ENCODE results near the gene INPP4B.
"Not testable (repeated sequence)": the region's sequence is repeated elsewhere in the genome, so short reads cannot be mapped to it uniquely, and the experiment has no call there.

The INPP4B gene

DNA sequence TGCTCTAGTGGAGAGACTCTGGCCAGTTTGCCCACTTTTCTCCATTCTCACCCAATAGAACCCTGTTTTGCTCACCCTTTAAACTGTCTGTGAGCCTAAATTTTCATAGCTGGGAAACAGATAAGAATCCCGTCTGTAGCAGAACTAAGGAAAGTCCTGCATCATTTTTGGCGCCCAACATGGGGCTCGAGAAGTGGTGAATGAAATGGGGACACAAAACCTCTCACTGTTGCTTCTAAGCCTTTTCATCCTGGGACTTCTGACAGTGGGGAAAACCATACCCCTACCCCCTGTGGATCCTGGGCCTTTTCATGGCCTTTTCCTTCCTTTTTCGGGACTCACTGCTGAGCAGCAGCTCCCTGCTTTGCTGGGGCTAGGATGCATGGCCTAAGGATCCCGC, 189.9 kb downstream of the INPP4B start:
- no peaks in the 10 kb centered on the region for H4K20me1 ChIP-seq (ENCODE audit: insufficient read depth)
- H3K4me3 ChIP-seq (IDR thresholded peaks at IDR 0.05; ENCODE audit: insufficient read depth, low read depth, low read length): no peak overlapping the region
- H3K4me1 ChIP-seq (ENCODE audit: low read depth, poor library complexity, severe bottlenecking): no peaks in the 10 kb centered on the region
- no peaks in the 10 kb centered on the region for H3K36me3 ChIP-seq (ENCODE audit: insufficient read depth)
- TF ChIP-seq, protein P1, sequence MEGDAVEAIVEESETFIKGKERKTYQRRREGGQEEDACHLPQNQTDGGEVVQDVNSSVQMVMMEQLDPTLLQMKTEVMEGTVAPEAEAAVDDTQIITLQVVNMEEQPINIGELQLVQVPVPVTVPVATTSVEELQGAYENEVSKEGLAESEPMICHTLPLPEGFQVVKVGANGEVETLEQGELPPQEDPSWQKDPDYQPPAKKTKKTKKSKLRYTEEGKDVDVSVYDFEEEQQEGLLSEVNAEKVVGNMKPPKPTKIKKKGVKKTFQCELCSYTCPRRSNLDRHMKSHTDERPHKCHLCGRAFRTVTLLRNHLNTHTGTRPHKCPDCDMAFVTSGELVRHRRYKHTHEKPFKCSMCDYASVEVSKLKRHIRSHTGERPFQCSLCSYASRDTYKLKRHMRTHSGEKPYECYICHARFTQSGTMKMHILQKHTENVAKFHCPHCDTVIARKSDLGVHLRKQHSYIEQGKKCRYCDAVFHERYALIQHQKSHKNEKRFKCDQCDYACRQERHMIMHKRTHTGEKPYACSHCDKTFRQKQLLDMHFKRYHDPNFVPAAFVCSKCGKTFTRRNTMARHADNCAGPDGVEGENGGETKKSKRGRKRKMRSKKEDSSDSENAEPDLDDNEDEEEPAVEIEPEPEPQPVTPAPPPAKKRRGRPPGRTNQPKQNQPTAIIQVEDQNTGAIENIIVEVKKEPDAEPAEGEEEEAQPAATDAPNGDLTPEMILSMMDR (conservative IDR thresholded peaks at IDR 0.05; ENCODE audit: low read depth, low read length): no peak
- no peak overlapping the region for H2AFZ ChIP-seq (ENCODE audit: low read depth)
- H3K9ac ChIP-seq: no peak overlapping the region
- no peaks in the 10 kb centered on the region for H3K27me3 ChIP-seq (ENCODE audit: insufficient read depth, low read depth)
- H3K4me2 ChIP-seq: no peak overlapping the region
- no peak overlapping the region for H3K27ac ChIP-seq
- H3K79me2 ChIP-seq (ENCODE audit: insufficient read depth, low read depth): no peaks in the 10 kb centered on the region

DNA sequence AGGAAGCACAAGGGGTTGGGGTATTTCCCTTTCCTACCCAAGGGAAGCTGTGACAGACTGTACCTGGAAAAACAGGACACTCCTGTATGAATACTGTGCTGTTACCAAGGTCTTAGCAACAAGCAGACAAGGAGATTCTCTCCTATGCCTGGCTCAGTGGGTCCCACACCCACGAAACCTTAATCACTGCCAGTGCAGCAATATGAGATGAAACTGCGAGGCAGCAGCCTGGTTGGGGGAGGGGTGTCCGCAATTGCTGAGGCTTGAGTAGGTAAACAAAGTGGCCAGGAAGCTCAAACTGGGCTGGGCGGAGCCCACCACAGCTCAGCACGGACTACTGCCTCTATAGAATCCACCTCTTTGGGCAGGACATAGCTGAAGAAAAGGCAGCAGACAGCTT, 197.7 kb downstream of the INPP4B start:
- Histone ChIP-seq H3K4me1 (ENCODE audit: low read depth, poor library complexity, severe bottlenecking) (no peaks in the 10 kb centered on the region), H3K9ac (no peak overlapping the region), H4K20me1 (ENCODE audit: insufficient read depth) (no peaks in the 10 kb centered on the region), H2AFZ (ENCODE audit: low read depth) (no peak overlapping the region), H3K27ac (no peak overlapping the region), H3K79me2 (ENCODE audit: insufficient read depth, low read depth) (no peaks in the 10 kb centered on the region), H3K4me2 (no peak overlapping the region), H3K36me3 (ENCODE audit: insufficient read depth) (no peaks in the 10 kb centered on the region), H3K4me3 (IDR thresholded peaks at IDR 0.05; ENCODE audit: insufficient read depth, low read depth, low read length) (no peak overlapping the region), H3K27me3 (ENCODE audit: insufficient read depth, low read depth) (no peaks in the 10 kb centered on the region)
- TF ChIP-seq, protein P1 (conservative IDR thresholded peaks at IDR 0.05; ENCODE audit: low read depth, low read length): no peak

DNA sequence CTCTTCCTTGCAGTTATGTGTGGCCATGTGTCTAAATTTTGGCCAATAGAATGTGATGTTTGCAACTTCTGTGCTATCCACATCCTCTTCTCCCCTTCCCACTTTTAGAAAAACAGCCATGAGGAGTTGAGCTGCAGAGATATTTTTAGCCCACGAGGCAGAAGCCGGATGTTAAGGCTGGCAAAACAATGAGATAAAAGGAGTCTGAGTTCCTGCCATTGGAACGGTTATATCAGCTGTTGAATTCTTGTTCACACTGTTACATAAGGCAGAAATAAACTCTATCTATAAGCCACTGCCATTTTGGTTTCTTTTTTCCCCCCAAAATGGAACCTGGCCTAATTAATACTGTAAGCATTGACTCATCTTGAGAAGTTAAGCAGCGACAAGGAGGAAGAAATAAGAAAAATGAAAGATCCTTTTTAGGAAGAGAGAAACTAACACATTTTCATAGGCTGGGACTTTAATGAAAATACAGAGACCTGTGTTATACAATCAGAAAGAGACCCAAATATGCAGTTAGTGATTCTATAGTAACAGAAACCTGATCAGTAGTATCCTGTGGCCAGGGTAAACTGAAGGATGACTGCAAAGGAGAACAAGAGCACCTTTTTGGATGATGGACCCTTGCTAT, 200.5 kb downstream of the INPP4B start:
- no peaks in the 10 kb centered on the region for H3K27me3 ChIP-seq (ENCODE audit: insufficient read depth, low read depth)
- no peaks in the 10 kb centered on the region for H3K4me1 ChIP-seq (ENCODE audit: low read depth, poor library complexity, severe bottlenecking)
- H3K4me3 ChIP-seq (IDR thresholded peaks at IDR 0.05; ENCODE audit: insufficient read depth, low read depth, low read length): no peak overlapping the region
- no peaks in the 10 kb centered on the region for H3K36me3 ChIP-seq (ENCODE audit: insufficient read depth)
- no peaks in the 10 kb centered on the region for H3K79me2 ChIP-seq (ENCODE audit: insufficient read depth, low read depth)
- H3K4me2 ChIP-seq: no peak overlapping the region
- H4K20me1 ChIP-seq (ENCODE audit: insufficient read depth): no peaks in the 10 kb centered on the region
- TF ChIP-seq, protein P1 (conservative IDR thresholded peaks at IDR 0.05; ENCODE audit: low read depth, low read length): no peak
- no peak overlapping the region for H2AFZ ChIP-seq (ENCODE audit: low read depth)
- H3K9ac ChIP-seq: no peak overlapping the region
- H3K27ac ChIP-seq: no peak overlapping the region

DNA sequence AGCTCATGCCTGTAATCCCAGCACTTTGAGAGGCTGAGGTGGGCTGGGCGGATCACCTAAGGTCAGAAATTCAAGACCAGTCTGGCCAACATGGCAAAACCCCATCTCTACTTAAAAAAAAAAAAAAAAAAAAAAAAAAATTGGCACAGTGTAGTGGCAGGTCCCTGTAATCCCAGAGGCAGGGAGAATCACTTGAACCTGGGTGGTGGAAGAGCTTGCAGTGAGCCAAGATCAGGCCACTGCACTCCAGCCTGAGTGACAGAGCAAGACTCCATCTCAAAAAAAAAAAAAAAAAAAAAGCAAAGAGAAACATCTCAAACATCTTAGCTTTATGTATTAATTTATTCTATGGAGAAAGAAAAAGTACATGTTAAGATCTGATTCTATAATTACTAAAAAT, 201.5 kb downstream of the INPP4B start:
- not testable (repeated sequence) for H3K79me2 ChIP-seq (ENCODE audit: insufficient read depth, low read depth); H3K36me3 ChIP-seq (ENCODE audit: insufficient read depth); H3K27ac ChIP-seq; H3K27me3 ChIP-seq (ENCODE audit: insufficient read depth, low read depth); H3K4me3 ChIP-seq (IDR thresholded peaks at IDR 0.05; ENCODE audit: insufficient read depth, low read depth, low read length); H3K4me2 ChIP-seq; H3K9ac ChIP-seq; H2AFZ ChIP-seq (ENCODE audit: low read depth); H3K4me1 ChIP-seq (ENCODE audit: low read depth, poor library complexity, severe bottlenecking); H4K20me1 ChIP-seq (ENCODE audit: insufficient read depth)

DNA sequence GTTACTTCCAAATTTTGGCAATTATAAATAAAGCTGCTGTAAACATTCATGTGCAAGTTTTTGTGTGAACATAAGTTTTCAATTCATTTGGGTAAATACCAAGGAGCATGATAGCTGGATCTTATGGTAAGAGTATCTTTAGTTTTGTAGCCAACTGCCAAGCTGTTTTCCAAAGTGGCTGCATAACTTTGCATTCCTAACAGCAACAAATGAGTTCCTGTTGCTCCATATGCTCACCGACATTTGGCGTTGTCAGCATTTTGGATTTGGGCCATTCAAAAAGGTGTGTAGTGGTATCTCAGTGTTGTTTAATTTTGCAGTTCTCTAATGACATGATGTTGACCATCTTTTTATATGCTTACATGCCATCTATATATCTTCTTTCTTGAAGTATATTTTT, 208.5 kb downstream of the INPP4B start:
- Histone ChIP-seq H3K27ac (no peak overlapping the region), H3K4me3 (IDR thresholded peaks at IDR 0.05; ENCODE audit: insufficient read depth, low read depth, low read length) (no peak overlapping the region), H3K27me3 (ENCODE audit: insufficient read depth, low read depth) (no peaks in the 10 kb centered on the region), H4K20me1 (ENCODE audit: insufficient read depth) (no peaks in the 10 kb centered on the region), H2AFZ (ENCODE audit: low read depth) (no peak overlapping the region), H3K36me3 (ENCODE audit: insufficient read depth) (no peaks in the 10 kb centered on the region), H3K79me2 (ENCODE audit: insufficient read depth, low read depth) (no peaks in the 10 kb centered on the region), H3K9ac (no peak overlapping the region), H3K4me1 (ENCODE audit: low read depth, poor library complexity, severe bottlenecking) (no peaks in the 10 kb centered on the region), H3K4me2 (no peak overlapping the region)
- TF ChIP-seq, protein P1 (conservative IDR thresholded peaks at IDR 0.05; ENCODE audit: low read depth, low read length): no peak

Data from KMS-11 (cell line).